SK-N-MC (cell line): ENCODE measurements around the gene KLHL14.

Experiments
- EZH2 ChIP-seq: fragments of 200-600 bp; sonication (generic); IDR thresholded peaks from one replicate; pipeline ENCODE4 v1.6.1; 2017; ENCODE audit warnings: antibody characterized with exemption
- FOXP2 ChIP-seq: optimal IDR thresholded peaks from 2 replicates; pipeline ENCODE3; 2011; ENCODE audit warnings: mild to moderate bottlenecking, moderate library complexity; ENCODE audit not compliant: insufficient read depth; ENCODE audit errors: extremely low read length, control extremely low read depth
- POLR2AphosphoS5 ChIP-seq: IDR thresholded peaks from 2 replicates; pipeline ENCODE4 v1.6.1; 2012; ENCODE audit warnings: mild to moderate bottlenecking, low read depth, low read length, borderline replicate concordance

GRCh38 chr18:32711862-32712261, 61.0 kb downstream of the KLHL14 start:
- TF ChIP-seq POLR2AphosphoS5 (no peak), EZH2 (no peak), FOXP2 (no peak)
